ENCODE results near the gene GRB10.
A peak's percentile ranks its signal among the peaks of the same experiment; 100 is the strongest.

GRB10 gene

DNA sequence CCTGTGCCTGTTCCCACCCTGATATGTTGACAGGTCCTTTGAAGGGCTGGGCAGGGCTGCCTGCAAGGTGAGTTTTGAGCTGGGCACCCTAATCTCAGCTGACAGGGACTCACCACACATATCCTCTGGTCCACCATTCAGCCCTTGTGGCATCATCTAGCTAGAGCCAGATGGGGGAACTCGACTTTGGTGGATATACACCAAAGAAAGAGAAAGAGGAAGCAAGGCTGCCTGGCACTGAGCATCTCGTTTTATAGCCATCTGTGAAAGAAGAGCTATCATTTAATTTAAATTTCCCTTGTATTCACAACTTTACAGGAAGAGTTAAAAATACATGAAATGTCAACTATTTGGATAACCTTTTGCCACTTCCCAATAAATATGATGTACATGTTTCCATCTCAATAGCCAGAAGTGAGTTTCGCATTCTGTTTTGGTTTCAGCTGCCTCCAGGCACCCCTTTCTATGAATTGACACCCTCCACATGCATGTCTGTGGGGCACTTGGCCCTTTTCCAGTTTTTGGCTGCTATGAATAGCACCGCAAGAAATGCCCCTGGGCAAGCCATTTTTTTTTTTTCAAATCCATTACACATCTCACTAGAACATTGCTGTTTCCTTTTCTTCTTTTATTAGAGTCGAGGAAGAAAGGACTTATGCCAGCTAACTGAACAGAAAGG is 22.9 kb upstream of the GRB10 start:
- Histone ChIP-seq H3K4me3 (no peak overlapping the region), H3K27ac (no peak overlapping the region)

DNA sequence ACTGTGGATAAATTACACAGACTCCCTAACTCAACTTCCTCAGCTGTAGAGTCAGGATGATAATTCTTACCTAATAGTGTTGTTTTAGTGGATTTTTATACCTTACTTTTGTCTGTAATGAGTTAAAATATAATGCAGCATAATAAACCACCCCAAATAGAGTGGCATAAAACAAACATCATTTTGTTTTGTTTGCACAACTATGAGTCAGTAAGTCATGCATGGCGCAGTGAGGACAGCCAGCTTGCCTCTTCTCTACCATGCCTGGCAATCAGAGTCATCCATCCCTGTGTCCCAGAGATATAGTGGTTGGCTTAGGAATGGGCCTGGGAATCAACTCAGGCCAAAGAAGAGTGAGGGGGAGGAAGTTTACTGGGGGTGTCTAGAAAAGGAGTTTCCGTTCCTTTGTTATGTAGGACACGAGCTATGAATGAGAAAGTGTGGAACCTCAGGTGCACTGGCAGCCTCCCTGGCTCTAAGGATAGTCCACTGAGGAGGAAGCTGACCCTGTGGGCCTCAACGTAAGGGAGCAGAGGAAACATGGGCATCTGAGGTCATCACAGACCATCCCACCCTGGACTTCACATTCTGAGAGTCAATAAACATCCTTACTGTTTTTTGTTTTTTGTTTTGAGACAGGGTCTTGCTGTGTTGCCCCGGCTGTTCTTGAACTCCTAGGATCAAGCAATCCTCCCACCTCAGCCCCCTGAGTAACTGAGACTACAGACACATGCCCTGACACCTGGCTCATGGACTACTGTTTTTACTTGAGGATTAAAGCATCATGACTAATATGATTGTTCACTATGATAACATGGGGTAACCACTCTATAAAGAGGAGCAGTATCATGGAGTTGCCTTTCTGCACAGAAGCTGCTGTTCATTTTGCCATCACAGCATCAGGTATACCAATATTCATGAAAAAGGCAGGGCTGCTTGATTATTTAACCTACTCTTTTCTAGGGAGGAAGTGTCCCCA is 21.0 kb upstream of the GRB10 start:
- H3K4me3 ChIP-seq: no peak overlapping the region
- no peak overlapping the region for H3K27ac ChIP-seq

DNA sequence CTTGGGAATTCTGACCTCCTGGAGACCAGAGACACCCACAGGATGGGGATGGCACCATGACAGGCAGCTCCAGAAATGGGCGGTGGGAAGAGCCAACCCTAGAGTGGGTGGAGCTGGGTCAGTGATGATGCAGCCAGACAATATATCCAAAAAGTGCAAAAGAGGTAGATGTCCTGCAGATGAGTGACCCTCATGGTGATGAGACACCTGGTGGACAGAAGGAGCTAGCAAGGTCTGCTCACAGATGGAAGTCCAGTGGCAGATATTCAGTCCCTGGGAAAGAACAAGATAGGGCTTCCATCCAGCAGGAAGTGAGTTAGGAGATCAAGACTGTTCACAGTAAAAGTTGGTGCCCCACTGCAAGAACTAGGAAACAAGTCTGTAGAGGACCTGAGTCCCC is 19.2 kb upstream of the GRB10 start:
- H3K4me3 ChIP-seq: no peak overlapping the region
- no peak overlapping the region for H3K27ac ChIP-seq

DNA sequence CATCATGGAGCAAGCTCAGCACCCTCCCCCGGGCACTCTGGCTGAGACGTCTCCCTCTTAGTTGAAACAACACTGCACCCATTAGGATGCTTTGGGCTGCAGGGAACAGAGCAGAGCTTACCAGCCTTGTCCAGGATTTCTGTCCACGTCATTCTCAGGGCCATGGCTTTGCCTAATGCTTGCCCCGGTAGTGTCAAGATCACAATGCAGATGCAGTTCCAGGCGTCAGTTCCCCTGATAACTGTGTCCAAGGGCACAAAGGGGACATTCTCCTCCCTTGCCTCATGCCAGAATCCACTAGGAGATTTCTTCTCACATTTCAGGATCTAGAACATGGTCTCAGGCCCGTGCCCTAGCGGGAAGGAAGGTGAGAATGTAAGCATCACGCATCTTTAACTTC is 17.2 kb upstream of the GRB10 start:
- Histone ChIP-seq H3K27ac (no peak overlapping the region), H3K4me3 (no peak overlapping the region)

DNA sequence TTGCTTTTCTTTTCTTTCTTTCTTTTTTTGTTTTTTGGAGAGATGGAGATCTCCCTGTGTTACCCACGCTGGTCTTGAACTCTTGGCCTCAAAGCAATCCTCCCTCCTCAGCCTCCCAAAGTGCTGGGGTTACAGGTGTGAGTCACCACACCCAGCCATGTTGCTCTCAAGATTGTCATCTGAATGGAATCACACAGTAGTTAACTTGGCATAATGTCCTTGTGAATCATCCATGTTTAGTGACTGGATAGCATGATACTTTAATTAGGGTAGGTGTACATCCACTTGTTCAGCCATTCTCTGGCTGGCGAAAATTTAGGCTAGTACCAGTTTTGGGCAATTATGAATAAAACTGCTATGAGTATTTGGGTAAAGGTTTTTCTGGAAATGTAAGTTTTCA is 15.4 kb upstream of the GRB10 start:
- Histone ChIP-seq H3K27ac (no peak overlapping the region), H3K4me3 (no peak overlapping the region)

GRCh38 chr7:50795831-50796230 is 13.1 kb upstream of the GRB10 start:
- H3K4me3 ChIP-seq: no peak overlapping the region
- no peak overlapping the region for H3K27ac ChIP-seq

- Histone ChIP-seq H3K4me3 (no peak overlapping the region), H3K27ac (no peak overlapping the region)
These were observed 12.6 kb upstream of the GRB10 start for GRCh38 chr7:50795253-50795652.

- H3K27ac ChIP-seq: peak overlapping the region in 8 of 21 experiments; percentile 20 to 76 (median 58)
These were observed 11.4 kb upstream of the GRB10 start for GRCh38 chr7:50793947-50794570.

DNA sequence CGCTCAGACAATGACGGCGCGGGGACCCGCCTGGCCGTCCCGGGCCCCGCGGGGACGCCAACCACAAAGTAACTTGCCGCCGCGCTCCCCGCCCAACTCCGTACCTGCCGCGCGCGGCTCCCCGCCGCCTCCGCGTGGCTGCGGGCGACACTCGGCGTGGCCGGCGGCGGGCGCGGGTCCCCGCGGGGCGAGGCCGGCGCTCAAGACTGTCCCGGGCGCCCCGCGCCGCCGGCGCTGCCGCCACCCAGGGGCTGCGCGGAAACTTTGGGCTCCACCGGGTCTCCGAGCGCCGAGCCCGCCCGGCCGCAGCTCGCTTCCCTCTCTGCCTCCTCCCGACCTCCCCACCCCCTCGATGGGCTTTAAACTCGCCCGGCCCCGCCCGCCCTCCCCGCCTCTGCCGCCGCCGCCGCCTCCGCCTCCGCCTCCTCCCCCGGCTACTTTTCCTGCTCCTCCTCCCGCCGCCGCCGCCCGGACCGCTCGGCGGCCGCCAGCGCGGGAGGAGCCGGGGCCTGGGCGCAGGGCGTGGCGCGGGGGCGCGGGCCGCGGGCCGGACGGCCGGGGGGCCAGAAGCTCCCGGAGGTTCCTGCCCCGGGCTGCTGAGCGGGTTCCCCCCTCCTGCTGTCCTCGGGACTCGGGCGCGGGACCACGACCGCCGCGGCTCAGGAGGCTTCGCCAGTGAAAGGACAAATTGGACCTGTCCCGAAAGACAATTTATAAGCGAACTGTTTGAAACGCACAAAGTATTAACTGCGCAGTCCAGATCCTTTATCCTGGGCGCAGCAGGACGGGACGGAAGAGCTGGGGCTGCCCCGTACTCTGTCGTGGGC is 10.6 kb upstream of the GRB10 start:
- peak overlapping the region; percentile 31 to 58 (median 45) for H3K4me3 ChIP-seq
- H3K27ac ChIP-seq: peak overlapping the region in 9 of 21 experiments; percentile 22 to 76 (median 60)

More at GRCh38 chr7:50793947-50794570, 11.4 kb upstream of the GRB10 start:
- H3K4me3 ChIP-seq: peak overlapping the region in 6 of 7 experiments; percentile 31 to 58 (median 46)

GRCh38 chr7:50792342-50793119 is 9.8 kb upstream of the GRB10 start:
- Histone ChIP-seq H3K4me3 (peak overlapping the region; percentile 31 to 58 (median 45)), H3K27ac (peak overlapping the region in 14 of 21 experiments; percentile 5 to 77 (median 42))

DNA sequence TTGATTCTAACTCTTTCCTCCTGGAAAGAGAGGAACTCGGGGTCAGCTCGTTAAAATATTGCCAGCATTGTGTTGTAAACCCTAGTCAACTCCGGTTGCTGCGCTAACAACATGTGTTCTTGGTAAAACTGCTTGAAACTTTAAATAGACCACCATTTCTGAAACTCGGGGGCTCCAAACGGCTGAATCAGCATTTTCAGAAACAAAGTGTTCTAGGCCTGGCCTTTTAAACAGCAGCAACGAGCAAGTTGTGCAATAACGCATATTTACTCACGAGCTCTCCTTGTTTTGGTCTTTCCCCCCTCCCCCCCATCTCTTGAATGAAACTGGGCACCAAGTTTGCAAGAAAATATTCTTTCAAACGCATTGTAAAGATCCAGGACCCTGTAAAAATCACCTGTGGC is 9.2 kb upstream of the GRB10 start:
- peak overlapping the region; percentile 31 to 58 (median 45) for H3K4me3 ChIP-seq
- H3K27ac ChIP-seq: peak overlapping the region in 11 of 21 experiments; percentile 1 to 77 (median 53)

DNA sequence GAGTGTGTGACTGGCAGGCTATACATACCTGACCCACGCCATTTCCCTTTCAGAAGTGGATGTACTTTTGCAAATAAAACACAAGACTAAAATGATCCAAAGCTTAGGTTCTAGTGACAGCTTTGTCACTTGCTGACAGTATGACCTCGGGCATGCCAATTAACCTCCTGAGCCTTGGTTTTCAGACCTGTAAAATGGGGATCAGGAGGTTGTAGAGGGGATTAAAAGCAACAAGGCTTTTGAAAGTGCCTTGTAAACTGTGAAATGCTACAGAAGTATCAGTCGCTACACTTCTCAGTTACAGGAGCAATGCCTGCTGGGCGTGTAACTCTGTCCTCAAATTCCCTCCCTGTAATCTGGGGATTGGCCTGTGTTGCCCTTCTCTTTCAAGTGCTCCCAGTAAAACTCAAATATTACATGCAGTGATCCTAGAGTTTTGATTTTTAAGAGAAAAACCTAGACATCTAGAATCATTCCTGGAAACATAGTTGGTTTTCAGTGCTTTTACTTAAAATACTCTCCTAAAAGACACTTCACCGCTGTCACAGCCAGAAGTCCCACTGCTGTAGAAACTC is 8.8 kb upstream of the GRB10 start:
- H3K4me3 ChIP-seq: peak overlapping the region in 6 of 7 experiments; percentile 39 to 58 (median 46)
- peak overlapping the region in 8 of 21 experiments; percentile 1 to 77 (median 64) for H3K27ac ChIP-seq

- Histone ChIP-seq H3K27ac (peak overlapping the region in 1 of 21 experiments; percentile 42), H3K4me3 (no peak overlapping the region)
These were observed 7.7 kb upstream of the GRB10 start for GRCh38 chr7:50790381-50790780.

DNA sequence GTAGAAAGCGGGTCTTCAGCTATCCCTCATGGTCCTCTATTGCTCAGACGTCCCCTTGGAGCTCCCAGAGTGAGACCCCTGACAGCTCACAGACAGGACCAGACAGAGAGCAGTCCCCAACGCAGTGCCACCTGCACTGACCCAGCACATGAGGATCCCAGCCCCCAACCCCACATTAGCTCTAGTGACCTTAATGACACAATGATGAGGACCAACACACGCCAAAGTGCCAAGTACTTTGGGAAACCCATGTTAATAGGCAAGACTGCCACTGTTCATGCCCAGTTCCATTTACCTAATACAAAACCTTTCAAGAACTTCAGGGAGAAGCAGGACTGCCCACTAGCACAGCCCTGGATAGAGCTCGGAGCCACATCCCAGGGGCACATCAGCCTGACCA is 5.7 kb upstream of the GRB10 start:
- Histone ChIP-seq H3K27ac (no peak overlapping the region), H3K4me3 (no peak overlapping the region)

DNA sequence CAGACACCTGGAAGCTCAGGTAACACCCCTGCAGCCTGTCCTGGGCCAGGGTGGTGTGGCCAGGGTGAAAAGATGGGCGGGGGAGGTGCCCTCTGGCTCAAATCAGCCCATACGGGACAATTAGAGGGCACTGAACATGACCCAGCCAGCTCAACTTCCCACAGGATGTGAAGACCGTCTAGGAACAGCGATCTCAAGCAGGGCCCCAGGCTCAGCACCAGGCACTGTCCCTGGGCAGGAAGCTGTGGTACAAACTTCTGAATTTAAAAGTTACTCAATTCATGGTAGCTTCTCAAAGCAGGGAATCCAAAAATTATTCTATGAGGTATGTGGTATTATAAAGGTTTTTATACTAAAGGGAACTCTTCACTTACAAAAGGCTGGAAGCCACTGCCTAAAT is 5.1 kb upstream of the GRB10 start:
- no peak overlapping the region for H3K4me3 ChIP-seq
- H3K27ac ChIP-seq: no peak overlapping the region

GRCh38 chr7:50785346-50785745 is 2.6 kb upstream of the GRB10 start:
- no peak overlapping the region for H3K27ac ChIP-seq

DNA sequence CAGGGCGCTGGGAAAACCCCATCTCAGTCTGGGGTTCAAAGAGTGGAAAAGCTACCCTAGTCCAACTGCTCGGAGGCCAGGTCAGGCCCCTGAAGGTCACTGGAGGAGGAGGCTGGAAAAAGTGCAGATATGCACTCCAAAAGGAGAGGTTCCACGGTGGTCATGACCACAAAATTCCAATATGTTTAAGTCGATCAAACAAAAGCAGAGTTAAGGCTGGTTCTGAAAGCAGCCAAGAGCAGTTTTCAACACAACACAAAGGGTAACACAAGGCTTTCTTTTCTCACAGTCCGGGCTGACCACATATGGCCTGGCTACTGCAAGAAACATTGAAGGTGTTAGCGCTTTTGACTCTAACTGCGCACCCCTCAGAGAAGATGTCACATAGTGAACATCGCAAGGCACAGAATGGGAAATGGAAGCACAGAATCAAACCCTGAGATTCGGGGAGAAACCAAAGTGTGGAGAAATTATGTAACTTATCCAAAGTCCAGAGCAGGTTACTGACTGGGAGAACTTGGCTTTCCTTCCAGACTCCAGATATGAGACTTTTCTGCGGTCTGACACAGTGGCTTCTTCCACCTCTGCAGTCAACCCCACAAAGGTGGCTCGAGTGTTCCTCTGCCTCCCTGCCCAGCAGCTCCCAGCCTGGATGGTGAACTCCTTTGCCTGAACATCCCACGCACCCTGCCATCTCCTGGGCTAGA is 1.3 kb upstream of the GRB10 start:
- no peak overlapping the region for H3K27ac ChIP-seq
- no peak overlapping the region for H3K4me3 ChIP-seq

More at GRCh38 chr7:50785346-50785745, 2.6 kb upstream of the GRB10 start:
- no peak overlapping the region for H3K4me3 ChIP-seq

GRCh38 chr7:50783303-50783702 is 607 bp upstream of the GRB10 start:
- H3K4me3 ChIP-seq: peak overlapping the region in 1 of 7 experiments; percentile 38
- H3K27ac ChIP-seq: no peak overlapping the region

All from skin epidermis (tissue), 12 donors.